HG03175 (cell line): ENCODE results near the gene MMP10.
"Not testable (repeated sequence)": the region's sequence is repeated elsewhere in the genome, so short reads cannot be mapped to it uniquely, and the experiment has no call there.

Source experiments
- ATAC-seq: cut with Tn5 transposase; IDR thresholded peaks from one replicate; pipeline ENCODE4 v1.9.1; 2021; ENCODE audit warnings: mild to moderate bottlenecking, moderate library complexity; ENCODE audit not compliant: unreplicated experiment

MMP10 gene

GRCh38 chr11:102783720-102784119 lies 3.3 kb upstream of the MMP10 start:
- ATAC-seq = no peak

DNA sequence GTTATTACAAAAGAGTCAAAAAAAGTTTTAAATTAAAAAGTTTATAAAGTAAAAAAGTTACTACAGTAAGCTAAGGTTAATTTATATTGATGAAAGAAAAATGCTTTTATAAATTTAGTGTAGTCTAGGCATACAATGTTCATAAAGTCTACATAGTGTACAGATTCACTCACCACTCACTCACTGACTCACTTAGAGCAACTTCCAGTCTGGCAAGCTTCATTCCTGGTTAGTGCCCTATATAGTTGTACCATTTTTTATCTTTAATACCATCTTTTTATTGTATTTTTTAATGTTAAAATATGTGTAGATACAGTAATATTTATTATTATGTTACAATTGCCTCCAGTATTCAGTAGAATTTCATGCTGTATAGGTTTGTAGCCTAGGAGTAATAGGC lies 2.6 kb upstream of the MMP10 start:
- no peak for ATAC-seq

GRCh38 chr11:102781676-102782075 lies 1.2 kb upstream of the MMP10 start:
- no peak for ATAC-seq

GRCh38 chr11:102776454-102776853 lies 4.0 kb downstream of the MMP10 start:
- ATAC-seq = no peak

GRCh38 chr11:102773386-102773785 lies 7.0 kb downstream of the MMP10 start:
- ATAC-seq = no peak

DNA sequence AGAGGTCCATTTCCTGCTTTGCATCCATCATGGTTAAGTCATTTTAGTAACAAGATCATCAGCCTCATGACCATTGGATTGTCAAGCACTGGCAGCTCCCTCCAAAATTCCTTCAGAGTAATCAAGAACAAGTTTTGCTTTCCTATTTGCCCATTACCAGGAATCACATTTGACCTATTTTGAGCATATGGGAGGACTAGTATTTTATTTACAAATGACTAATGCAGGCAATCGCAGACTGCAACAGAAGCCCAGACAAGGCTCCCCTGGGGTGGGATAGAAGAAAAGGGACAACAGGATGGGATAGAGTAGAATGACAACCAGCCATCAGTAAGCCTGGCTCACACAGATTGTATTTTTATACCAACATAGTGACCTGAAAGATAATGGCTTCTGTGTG lies 9.1 kb downstream of the MMP10 start:
- ATAC-seq = no peak

DNA sequence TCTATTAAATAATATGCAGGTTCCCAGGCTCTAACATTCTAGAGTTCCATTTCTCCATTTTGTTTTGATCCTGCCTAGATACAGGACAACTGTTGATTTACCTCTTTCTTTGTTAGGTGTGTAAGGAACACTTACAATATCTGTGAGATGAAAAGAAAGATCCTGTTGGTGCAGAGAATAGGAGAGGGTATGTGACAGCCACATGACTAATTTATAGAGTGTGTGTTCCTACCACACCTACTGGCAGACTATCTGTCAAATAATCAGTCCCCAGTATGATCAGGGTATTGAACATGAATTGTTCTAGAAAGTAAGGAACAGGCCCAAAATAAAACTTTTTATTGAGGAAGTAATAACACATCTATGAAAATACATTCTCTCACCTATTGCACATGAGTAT lies 10.2 kb downstream of the MMP10 start:
- ATAC-seq = no peak

DNA sequence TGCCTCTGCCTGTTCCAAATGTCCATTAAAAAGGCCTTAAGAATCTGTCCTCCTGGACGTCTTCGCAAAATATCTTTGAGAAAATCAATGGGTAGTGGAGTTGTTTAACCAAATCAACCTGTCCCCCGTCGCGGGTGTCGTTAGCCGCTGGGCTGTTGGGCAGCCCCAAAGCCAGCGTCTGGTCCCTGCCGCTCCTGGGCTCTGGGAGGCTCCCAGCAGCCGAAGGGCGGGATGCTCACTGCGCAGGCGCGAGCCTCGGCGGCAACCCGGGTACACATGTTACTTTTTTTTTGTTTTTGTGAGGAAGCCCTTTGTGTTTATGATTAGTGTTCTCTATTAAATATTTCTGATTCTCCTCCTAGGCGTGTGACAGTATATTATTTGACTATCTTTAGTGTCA lies 12.6 kb downstream of the MMP10 start:
- no peak for ATAC-seq

GRCh38 chr11:102763440-102763839 lies 17.0 kb downstream of the MMP10 start:
- no peak for ATAC-seq

DNA sequence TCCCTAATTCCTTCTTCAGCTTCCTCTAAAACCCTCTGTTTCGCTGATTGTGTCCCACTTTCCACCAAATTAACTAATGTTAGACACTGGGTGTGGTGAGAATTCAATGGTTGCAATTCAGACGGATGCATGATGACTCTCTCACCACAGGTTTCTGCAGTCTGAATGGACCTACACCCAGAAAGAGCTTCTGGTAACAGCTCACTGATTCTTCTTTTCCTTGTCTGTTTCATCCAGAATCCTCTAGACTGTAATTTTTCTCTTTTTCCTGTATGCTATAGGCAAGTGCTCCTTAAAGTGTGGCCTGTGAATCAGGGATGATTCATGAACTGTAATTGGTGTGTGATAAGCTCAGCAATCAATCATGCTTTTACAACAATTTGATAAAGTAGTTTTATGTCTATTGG lies 18.1 kb downstream of the MMP10 start:
- ATAC-seq = no peak

- no peak for ATAC-seq
Measured at GRCh38 chr11:102761646-102762238, 18.7 kb downstream of the MMP10 start.

DNA sequence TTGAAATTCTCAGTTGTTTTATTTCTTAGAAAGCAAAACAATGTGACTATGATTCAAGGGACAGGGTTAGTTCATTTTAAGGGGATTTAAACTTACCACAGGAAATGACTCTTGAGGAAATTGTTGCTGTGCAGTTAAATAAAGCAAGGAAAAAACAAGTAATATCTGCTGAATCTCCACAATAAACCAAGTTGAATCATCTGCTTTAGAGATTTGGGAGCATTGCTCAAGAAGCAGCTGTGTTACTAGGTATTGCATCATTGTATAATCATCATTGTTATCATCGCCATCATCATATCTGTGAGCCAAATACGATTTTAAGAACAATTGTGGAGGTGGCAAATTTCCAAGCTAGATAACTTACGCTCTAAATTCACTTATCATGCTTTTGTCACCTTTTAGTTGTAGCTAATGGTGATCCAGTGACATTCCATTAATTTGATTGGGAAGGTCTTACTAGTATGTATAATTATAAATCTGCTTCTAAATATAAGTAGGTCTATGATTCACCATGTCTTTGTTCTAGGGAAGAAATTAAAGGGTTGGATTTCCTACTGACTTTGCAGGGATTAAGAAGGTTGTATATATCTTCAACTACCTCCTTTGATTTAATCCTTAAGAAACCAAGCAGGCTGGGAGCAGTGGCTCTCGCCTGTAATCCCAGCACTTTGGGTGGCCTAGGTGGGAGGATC lies 19.9 kb downstream of the MMP10 start:
- ATAC-seq = no peak

- no peak for ATAC-seq
Measured at GRCh38 chr11:102757823-102758549, 22.4 kb downstream of the MMP10 start.

DNA sequence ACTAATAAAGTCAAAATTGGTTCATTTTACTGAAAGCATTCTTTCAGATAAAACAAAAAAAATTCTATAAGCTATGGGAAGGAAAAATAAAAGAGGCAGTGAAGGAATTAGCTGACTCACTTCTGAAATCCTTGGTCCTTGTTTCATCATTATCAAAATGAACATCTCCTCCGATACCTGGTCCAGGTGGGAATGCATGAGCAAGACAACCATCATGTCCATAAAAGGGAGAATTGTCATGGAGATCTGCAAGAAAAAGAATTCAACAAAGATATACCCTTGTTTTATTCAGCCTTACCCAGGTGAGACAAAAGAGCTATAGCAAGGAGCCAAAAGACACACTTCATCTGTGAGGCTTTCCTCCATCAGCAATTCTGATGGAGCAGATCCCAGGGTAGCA lies 27.2 kb downstream of the MMP10 start:
- ATAC-seq = no peak

- ATAC-seq = no peak
Measured at GRCh38 chr11:102751673-102752072, 28.8 kb downstream of the MMP10 start.

DNA sequence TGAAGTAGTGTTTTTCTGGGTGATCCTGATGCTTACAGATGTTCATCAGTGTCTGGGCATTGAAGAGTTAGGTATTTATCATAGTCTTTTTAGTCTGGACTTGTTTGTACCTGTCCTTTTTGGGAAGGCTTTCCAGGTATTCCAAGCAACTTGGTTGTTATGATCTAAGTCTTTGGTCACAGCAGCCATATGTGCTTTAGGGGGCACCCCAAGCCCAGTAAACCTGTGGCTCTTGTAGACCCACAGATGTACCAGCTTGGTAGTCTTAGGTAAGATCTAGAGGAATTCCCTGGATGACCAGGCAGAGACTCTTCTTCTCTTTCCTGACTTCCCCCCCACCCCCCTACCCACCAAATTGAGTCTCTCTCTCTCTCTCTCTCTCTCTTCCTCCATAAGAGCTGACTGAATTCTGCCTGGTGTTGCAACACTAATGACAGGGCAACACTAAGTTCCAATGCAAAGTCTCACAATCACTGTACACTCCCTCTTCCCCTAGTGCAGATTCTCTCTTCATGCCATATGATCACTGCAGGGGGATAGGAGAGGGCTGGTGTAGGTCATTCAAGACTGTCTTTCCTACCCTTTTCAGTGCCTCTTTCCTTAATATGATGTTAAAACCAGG lies 31.2 kb downstream of the MMP10 start:
- ATAC-seq = no peak

- not testable (repeated sequence) for ATAC-seq
Measured at GRCh38 chr11:102746746-102747578, 33.5 kb downstream of the MMP10 start.

DNA sequence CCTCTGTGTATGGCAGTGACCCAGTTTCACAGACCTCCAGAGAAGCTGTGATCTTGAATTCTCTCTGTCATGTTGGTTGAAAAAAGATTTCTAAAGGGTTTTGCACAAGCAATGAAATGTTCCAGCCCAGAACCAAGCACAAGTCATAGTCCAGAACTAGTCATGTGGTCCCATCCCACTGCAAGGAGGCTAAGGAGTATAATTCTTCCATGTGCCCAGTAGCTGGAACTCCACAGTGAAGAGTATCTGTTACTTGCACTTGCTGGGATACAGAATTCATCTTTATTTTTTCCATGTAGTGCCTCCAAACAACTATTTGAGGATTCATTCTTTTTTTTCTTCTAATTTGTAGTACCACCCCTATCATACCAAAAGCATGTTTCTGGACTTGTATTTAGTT lies 45.8 kb downstream of the MMP10 start:
- no peak for ATAC-seq

DNA sequence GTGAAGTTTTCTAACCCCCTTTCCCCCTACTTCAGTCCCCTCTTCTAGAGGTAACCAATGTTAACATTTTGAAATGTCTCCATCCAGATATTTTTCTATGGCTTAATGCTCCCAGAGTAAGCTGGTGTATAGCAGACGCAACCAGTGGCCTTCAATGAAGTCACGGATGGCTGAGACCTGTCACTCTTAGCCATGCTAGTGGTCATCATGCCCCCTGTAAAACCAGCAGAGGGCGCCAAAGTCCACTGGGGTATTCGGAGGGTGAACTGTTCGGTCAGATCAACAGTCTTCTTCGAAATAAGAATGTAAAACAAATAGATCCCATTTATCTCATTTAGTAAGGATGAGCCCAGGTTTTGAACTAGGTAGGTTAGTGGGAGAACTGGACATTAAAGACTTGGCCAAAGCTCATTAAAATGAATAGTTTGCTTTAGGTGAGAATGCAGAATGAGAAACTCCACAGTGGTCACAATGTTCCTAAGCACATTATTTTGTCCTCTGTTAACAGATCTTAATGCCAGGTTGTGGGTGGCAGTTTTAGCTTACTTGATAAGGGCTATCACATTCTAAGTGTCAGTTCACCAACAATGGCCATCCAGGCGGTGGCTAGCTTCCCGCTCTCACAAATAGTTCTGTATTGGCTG lies 47.1 kb downstream of the MMP10 start:
- peak; percentile 89 for ATAC-seq

GRCh38 chr11:102730944-102731343 lies 49.5 kb downstream of the MMP10 start:
- ATAC-seq = not testable (repeated sequence)
